IPS-18c (cell line): ENCODE measurements around the gene PNMA3.
"Not testable (repeated sequence)": the region's sequence is repeated elsewhere in the genome, so short reads cannot be mapped to it uniquely, and the experiment has no call there.

Experiments used
- H3K4me3 ChIP-seq: 2 replicates; pipeline ENCODE4 v1.7.0; 2013; ENCODE audit warnings: low read depth, mild to moderate bottlenecking, low read length, moderate library complexity; ENCODE audit not compliant: insufficient read depth
- H3K9me3 ChIP-seq: one replicate; pipeline ENCODE4 v1.6.1; 2013; ENCODE audit warnings: mild to moderate bottlenecking, low read length, moderate library complexity; ENCODE audit not compliant: control insufficient read depth, insufficient read depth

The PNMA3 gene

DNA sequence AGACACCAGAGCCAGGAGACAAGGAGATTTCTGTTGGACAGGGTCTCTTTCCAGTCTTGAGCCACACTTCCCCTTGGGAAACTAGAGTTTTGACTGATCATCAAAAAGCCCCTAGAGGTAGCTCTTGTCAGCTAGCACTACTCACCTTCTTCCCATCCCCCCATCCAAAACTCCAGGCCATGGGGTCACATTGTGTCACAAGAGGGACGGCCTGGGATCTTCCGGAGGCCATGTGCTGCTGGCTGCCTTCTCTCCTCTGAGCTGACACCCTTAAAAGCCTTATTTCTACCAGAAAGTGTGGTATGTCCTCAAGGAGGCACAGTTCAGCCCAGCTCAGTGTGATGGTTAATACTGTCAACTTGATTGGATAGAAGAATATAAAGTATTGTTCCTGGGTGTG, 7.8 kb downstream of the PNMA3 start:
- Histone ChIP-seq H3K4me3 (no peak overlapping the region), H3K9me3 (peaks cover 7% of the 10 kb centered on the region)

DNA sequence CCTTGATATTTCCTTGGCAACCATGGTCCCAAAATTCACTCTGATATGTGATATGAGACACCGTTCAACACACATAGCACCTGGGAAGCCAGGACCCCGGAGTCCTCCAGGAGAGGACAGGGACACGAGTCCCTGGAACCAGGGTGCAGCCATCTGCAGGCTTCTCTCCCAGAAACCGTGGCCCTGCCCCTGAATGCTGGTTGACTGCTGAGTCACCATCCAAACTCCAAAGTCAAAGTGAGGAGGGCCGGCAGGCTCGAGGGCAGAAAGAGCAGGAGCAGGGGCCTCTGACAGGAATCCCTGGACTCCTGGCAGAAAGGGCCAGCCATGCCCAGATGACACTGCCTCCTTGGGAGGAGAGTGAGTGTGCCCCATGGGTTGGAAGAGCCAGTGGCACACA, 9.1 kb downstream of the PNMA3 start:
- no peak overlapping the region for H3K4me3 ChIP-seq
- no peaks in the 10 kb centered on the region for H3K9me3 ChIP-seq

DNA sequence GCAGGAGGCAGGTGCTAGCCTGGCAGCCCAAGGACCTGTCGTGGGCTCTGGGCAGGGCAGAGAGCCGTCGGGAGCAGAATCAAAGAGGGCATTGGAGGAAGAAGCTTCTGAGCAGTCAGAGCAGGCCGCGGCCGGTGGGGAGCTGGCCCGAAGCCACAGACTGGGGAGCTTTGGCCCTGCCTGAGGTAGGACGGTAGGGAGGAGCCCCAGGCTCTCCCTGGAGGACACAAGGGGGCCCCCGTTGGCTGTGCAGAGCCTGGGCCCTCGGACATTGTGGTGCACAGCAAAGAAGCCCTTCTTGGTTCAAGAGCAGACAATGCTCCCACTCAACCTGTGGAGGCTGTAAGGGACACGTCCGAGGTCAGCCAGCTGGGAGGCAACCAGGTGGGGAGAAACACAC, 10.1 kb downstream of the PNMA3 start:
- H3K4me3 ChIP-seq, H3K9me3 ChIP-seq: not testable (repeated sequence)

DNA sequence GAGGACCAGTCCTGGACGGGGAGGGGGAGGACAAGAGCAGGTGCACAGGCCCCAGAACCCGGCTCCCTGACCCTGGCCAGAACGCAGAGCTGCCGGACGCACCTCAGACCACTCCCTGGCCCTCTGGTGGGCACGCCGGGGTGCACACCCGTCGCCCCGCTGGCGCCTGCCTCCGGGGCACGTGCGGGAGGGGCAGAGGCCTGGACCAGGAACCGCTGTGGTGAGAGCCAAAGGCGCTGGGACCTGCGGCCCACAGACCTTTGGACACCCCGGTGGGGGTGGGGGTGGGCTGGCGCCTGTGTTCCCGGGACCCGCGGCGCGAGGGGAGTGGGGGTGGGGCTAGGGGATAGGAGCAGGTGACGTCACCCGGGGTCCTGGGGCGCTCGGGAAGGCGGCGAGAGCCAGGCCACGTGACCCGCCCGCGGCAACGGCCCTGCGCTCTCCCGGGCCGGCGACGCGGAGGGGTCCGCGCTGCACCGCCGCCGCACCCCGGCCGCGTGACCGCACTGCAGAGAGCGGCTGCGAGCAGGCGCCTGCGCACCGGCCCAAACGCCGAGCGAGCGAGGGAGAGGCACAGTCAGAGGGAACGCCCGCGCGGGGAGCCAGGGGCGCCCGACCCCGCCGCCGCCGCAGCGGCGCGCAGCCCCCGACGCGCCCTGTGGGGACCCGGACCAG, 15.8 kb downstream of the PNMA3 start, which contains the start of gene PNMA6A:
Gene PNMA6A, plus strand, starts transcription at position 546 of the 675 bp plus-strand sequence. CDS start 609 bp downstream, outside the sequence.
- not testable (repeated sequence) for H3K9me3 ChIP-seq, H3K4me3 ChIP-seq

DNA sequence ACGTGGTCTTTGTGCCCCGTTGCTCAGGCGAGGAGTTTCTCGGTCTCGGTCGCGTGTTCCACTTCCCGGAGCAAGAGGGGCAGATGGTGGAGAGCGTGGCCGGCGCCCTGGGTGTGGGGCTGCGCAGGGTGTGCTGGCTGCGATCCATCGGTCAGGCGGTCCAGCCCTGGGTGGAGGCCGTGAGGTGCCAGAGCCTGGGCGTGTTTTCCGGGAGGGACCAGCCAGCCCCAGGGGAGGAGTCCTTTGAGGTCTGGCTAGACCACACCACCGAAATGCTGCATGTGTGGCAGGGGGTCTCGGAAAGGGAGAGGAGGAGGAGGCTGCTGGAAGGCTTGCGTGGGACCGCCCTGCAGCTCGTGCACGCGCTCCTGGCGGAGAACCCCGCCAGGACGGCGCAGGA, 17.1 kb downstream of the PNMA3 start:
- not testable (repeated sequence) for H3K9me3 ChIP-seq, H3K4me3 ChIP-seq

GRCh38 chrX:153074262-153074899, 18.1 kb downstream of the PNMA3 start:
- peaks cover 3% of the 10 kb centered on the region for H3K9me3 ChIP-seq

GRCh38 chrX:153074935-153075334, 18.7 kb downstream of the PNMA3 start:
- H3K9me3 ChIP-seq, result peaks cover 3% of the 10 kb centered on the region
- no peak overlapping the region for H3K4me3 ChIP-seq

More at GRCh38 chrX:153074262-153074899, 18.1 kb downstream of the PNMA3 start:
- H3K4me3 ChIP-seq, result no peak overlapping the region

- H3K4me3 ChIP-seq, result no peak overlapping the region
- peaks cover 3% of the 10 kb centered on the region for H3K9me3 ChIP-seq
These were observed 19.1 kb downstream of the PNMA3 start for GRCh38 chrX:153075366-153075765.

GRCh38 chrX:153077437-153078135, 21.3 kb downstream of the PNMA3 start:
- H3K9me3 ChIP-seq, H3K4me3 ChIP-seq: not testable (repeated sequence)

DNA sequence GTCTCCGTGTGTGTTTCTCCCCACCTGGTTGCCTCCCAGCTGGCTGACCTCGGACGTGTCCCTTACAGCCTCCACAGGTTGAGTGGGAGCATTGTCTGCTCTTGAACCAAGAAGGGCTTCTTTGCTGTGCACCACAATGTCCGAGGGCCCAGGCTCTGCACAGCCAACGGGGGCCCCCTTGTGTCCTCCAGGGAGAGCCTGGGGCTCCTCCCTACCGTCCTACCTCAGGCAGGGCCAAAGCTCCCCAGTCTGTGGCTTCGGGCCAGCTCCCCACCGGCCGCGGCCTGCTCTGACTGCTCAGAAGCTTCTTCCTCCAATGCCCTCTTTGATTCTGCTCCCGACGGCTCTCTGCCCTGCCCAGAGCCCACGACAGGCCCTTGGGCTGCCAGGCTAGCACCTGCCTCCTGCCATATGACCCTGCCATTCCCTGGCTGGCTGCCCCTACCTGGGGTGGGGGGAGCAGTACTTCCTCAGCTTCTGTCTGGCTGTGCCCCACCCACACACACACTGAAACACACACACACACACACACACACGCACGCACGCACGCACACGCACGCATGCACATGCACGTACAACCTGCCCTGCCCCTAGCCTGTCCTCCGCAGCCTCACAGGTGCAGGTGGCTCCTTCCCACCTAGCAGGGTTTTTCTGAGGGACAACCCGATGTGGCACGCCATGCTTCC, 27.1 kb downstream of the PNMA3 start:
- H3K4me3 ChIP-seq, H3K9me3 ChIP-seq: not testable (repeated sequence)

- H3K9me3 ChIP-seq, result peaks cover 13% of the 10 kb centered on the region
- H3K4me3 ChIP-seq, result no peak overlapping the region
These were observed 46.1 kb downstream of the PNMA3 start for GRCh38 chrX:153102418-153102817.

DNA sequence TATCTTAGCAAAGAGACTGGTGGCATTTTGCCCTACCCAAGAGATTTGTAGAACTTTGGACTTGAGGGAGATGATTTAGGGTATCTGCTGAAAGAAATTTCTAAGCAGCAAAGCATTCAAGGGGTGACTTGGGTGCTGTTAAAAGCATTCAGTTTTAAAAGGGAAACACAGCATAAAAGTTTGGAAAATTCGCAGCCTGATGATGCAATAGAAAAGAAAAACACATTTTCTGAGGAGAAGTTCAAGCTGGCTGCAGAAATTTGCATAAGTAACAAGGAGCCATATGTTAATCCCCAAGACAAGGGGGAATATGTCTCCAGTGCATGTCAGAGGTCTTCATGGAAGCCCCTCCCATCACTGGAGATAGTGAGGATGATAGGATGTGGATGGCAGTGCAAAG, 48.7 kb downstream of the PNMA3 start:
- H3K4me3 ChIP-seq, result not testable (repeated sequence)
- peaks cover 13% of the 10 kb centered on the region for H3K9me3 ChIP-seq

GRCh38 chrX:153106092-153106801, 50.0 kb downstream of the PNMA3 start:
- not testable (repeated sequence) for H3K4me3 ChIP-seq

More at GRCh38 chrX:153106092-153106801, 50.0 kb downstream of the PNMA3 start:
- not testable (repeated sequence) for H3K9me3 ChIP-seq
